H9 (cell line): Measurements from ENCODE around the gene PABPN1. TPM values are rescaled to one million over a fixed set of nuclear protein-coding genes. Genes with fewer than 3 reads are reported as not detected.

Experiments used
- DNase-seq: peaks from one replicate; pipeline ENCODE4 v3.0.0-alpha.2; 2017
- H2AFZ ChIP-seq: one replicate; pipeline ENCODE4 v1.6.1; 2013; ENCODE audit warnings: mild to moderate bottlenecking, low read length, control low read depth, moderate library complexity
- H2AK5ac ChIP-seq: 2 replicates; pipeline ENCODE4 v1.6.1; 2013; ENCODE audit warnings: low read length, control low read depth, mixed read lengths; ENCODE audit not compliant: insufficient read length
- H2BK120ac ChIP-seq: one replicate; pipeline ENCODE4 v1.6.1; 2013; ENCODE audit warnings: low read depth, mild to moderate bottlenecking, low read length, control low read depth, inconsistent platforms; ENCODE audit not compliant: poor library complexity, severe bottlenecking
- H2BK12ac ChIP-seq: 2 replicates; pipeline ENCODE4 v1.6.1; 2013; ENCODE audit warnings: low read length, control low read depth, mixed read lengths, low read depth; ENCODE audit not compliant: insufficient read length
- H2BK15ac ChIP-seq: 2 replicates; pipeline ENCODE4 v1.6.1; 2013; ENCODE audit warnings: low read depth, low read length, control low read depth
- H2BK20ac ChIP-seq: one replicate; pipeline ENCODE4 v1.6.1; 2013; ENCODE audit warnings: low read depth, mild to moderate bottlenecking, low read length, control low read depth, inconsistent platforms; ENCODE audit not compliant: poor library complexity, severe bottlenecking
- H2BK5ac ChIP-seq: 2 replicates; pipeline ENCODE4 v1.6.1; 2013; ENCODE audit warnings: low read length, control low read depth, mixed read lengths; ENCODE audit not compliant: insufficient read length
- H3K14ac ChIP-seq: 2 replicates; pipeline ENCODE4 v1.6.1; 2013; ENCODE audit warnings: low read length, control low read depth; ENCODE audit not compliant: insufficient read depth
- H3K18ac ChIP-seq: 2 replicates; pipeline ENCODE4 v1.6.1; 2013; ENCODE audit warnings: low read depth, mild to moderate bottlenecking, mixed read lengths, low read length, control low read depth; ENCODE audit not compliant: insufficient read length
- H3K23ac ChIP-seq: 2 replicates; pipeline ENCODE4 v1.6.1; 2013; ENCODE audit warnings: low read length, control low read depth, mixed read lengths, low read depth; ENCODE audit not compliant: insufficient read length
- H3K23me2 ChIP-seq: 2 replicates; pipeline ENCODE4 v1.6.1; 2013; ENCODE audit warnings: low read depth, mild to moderate bottlenecking, mixed read lengths, low read length, control low read depth; ENCODE audit not compliant: insufficient read length, poor library complexity, severe bottlenecking
- H3K27ac ChIP-seq: 2 replicates; pipeline ENCODE4 v1.5.1; 2013; ENCODE audit warnings: low read length, control low read depth, mixed read lengths, low read depth; ENCODE audit not compliant: insufficient read length
- H3K27me3 ChIP-seq: 2 replicates; pipeline ENCODE4 v1.6.1; 2013; ENCODE audit warnings: low read length, control low read depth, inconsistent platforms; ENCODE audit not compliant: insufficient read depth
- H3K4ac ChIP-seq: 2 replicates; pipeline ENCODE4 v1.6.1; 2013; ENCODE audit warnings: low read depth, mild to moderate bottlenecking, control low read depth, inconsistent platforms, low read length, moderate library complexity
- H3K4me1 ChIP-seq: 2 replicates; pipeline ENCODE4 v1.6.1; 2013; ENCODE audit warnings: low read length, control low read depth, inconsistent platforms; ENCODE audit not compliant: insufficient read depth
- H3K4me2 ChIP-seq: 2 replicates; pipeline ENCODE4 v1.6.1; 2013; ENCODE audit warnings: low read length, control low read depth, mixed read lengths; ENCODE audit not compliant: insufficient read length, insufficient read depth
- H3K56ac ChIP-seq: 2 replicates; pipeline ENCODE4 v1.6.1; 2013; ENCODE audit warnings: low read depth, mild to moderate bottlenecking, mixed read lengths, low read length, control low read depth; ENCODE audit not compliant: insufficient read length
- H3K79me1 ChIP-seq: 2 replicates; pipeline ENCODE4 v1.6.1; 2013; ENCODE audit warnings: low read depth, mild to moderate bottlenecking, moderate library complexity, low read length, control low read depth, inconsistent platforms; ENCODE audit not compliant: insufficient read depth, poor library complexity, severe bottlenecking
- H3K79me2 ChIP-seq: 2 replicates; pipeline ENCODE4 v1.6.1; 2013; ENCODE audit warnings: low read length, control low read depth, inconsistent platforms; ENCODE audit not compliant: insufficient read depth
- H3K9ac ChIP-seq: 2 replicates; pipeline ENCODE4 v1.6.1; 2013; ENCODE audit warnings: low read length, control low read depth, mixed read lengths; ENCODE audit not compliant: insufficient read length; ENCODE audit errors: extremely low read depth
- H3K9me3 ChIP-seq: one replicate; pipeline ENCODE4 v1.6.1; 2013; ENCODE audit warnings: low read depth, low read length, inconsistent platforms; ENCODE audit not compliant: control insufficient read depth
- H3T11ph ChIP-seq: one replicate; pipeline ENCODE4 v1.6.1; 2013; ENCODE audit warnings: mild to moderate bottlenecking, low read length, control low read depth, inconsistent platforms
- H4K20me1 ChIP-seq: one replicate; pipeline ENCODE4 v1.6.1; 2013; ENCODE audit not compliant: control insufficient read depth, insufficient read length, insufficient read depth
- H4K5ac ChIP-seq: 2 replicates; pipeline ENCODE4 v1.6.1; 2013; ENCODE audit warnings: low read depth, mild to moderate bottlenecking, mixed read lengths, low read length, control low read depth; ENCODE audit not compliant: insufficient read length
- H4K8ac ChIP-seq: replicated peaks from 2 replicates; pipeline ENCODE4 v1.6.1; 2013; ENCODE audit warnings: low read length, control low read depth, mixed read lengths, low read depth; ENCODE audit not compliant: insufficient read length
- H4K91ac ChIP-seq: 2 replicates; pipeline ENCODE4 v1.6.1; 2013; ENCODE audit warnings: low read depth, mild to moderate bottlenecking, moderate library complexity, mixed read lengths, low read length, control low read depth; ENCODE audit not compliant: insufficient read length
- H3K27ac Mint-ChIP-seq, 3 experiments: 2 replicates in 2 of 3; 3 replicates in 1 of 3; pipeline ENCODE4 v1.8.0; 2020 to 2021; ENCODE audit warnings: mixed read lengths in 3 of 3, mild to moderate bottlenecking in 1 of 3, moderate library complexity in 1 of 3
- H3K27me3 Mint-ChIP-seq: 2 replicates; pipeline ENCODE4 v1.8.0; 2021; ENCODE audit warnings: low read depth, mild to moderate bottlenecking, moderate library complexity, mixed read lengths
- H3K36me3 Mint-ChIP-seq, 3 experiments: 2 replicates in 2 of 3; 3 replicates in 1 of 3; pipeline ENCODE4 v1.8.0; 2020 to 2021; ENCODE audit warnings: low read depth in 3 of 3, mixed read lengths in 3 of 3; ENCODE audit not compliant: insufficient read depth in 1 of 3
- H3K4me1 Mint-ChIP-seq, 2 experiments: 2 replicates each; pipeline ENCODE4 v1.8.0; 2020; ENCODE audit warnings: mixed read lengths in 2 of 2
- H3K4me3 Mint-ChIP-seq, 2 experiments: 2 replicates in 1 of 2; 3 replicates in 1 of 2; pipeline ENCODE4 v1.8.0; 2020 to 2021; ENCODE audit warnings: mild to moderate bottlenecking in 2 of 2, mixed read lengths in 2 of 2, moderate library complexity in 1 of 2
- H3K9me3 Mint-ChIP-seq, 2 experiments: 2 replicates in 1 of 2; 3 replicates in 1 of 2; pipeline ENCODE4 v1.8.0; 2020; ENCODE audit warnings: mild to moderate bottlenecking in 2 of 2, mixed read lengths in 2 of 2, moderate library complexity in 1 of 2
- CTCF ChIP-seq: fragments of 200-600 bp; sonication (generic); conservative IDR thresholded peaks from 3 replicates; pipeline ENCODE4 v1.8.0; 2021; ENCODE audit warnings: antibody characterized with exemption, mild to moderate bottlenecking
- WGBS: extraction: QIAGEN DNeasy Blood & Tissue Kit; methylation state at CpG from one replicate; pipeline ENCODE4 v1.1.7; 2013; ENCODE audit warnings: missing lambda C conversion rate, low lambda C conversion rate, mixed read lengths; ENCODE audit not compliant: insufficient read length; ENCODE audit errors: extremely low coverage; 5-methylcytosine and 5-hydroxymethylcytosine counted together
- total RNA-seq: library from RNA; stranded (reverse); gene quantifications from 2 replicates; pipeline ENCODE4 v1.2.1, GENCODE V29; 2021

The PABPN1 gene
- total RNA-seq, 1 experiment from 2014 or later: 333 TPM

DNA sequence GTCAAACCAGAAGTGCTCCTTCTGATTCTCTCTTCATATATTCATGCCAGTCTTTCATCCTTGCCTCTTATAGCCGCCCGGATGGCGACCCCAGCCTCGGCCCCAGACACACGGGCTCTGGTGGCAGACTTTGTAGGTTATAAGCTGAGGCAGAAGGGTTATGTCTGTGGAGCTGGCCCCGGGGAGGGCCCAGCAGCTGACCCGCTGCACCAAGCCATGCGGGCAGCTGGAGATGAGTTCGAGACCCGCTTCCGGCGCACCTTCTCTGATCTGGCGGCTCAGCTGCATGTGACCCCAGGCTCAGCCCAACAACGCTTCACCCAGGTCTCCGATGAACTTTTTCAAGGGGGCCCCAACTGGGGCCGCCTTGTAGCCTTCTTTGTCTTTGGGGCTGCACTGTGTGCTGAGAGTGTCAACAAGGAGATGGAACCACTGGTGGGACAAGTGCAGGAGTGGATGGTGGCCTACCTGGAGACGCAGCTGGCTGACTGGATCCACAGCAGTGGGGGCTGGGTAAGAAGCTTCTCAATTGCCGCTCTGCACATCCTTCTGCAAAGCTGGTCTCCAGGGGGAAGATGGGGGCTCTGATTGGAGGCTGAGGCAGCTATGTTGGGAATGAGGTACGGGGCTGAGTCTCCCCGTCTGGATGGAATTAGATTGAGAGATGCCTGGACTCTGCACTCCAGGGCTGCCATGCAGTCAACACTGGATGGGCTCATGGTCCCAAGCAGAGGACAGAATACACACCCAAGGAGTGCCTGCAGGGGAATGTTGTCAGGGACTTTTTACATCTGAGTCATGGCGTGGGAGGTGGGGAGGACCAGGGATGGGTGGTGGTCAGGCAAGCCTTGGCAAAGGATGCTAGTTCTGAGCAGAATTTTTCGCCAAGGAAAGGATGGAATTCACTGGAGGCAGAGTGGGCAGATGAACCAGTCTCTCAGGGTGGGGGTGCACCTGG lies 13.3 kb upstream of the PABPN1 start:
- Mint-ChIP-seq H3K27me3 (peaks cover 12% of the 10 kb centered on the region), H3K9me3 (no peaks in the 10 kb centered on the region), H3K27ac (peak overlapping the region in 1 of 3 experiments; percentile 76; a peak in 2 of 7 replicates), H3K4me3 (peak overlapping the region; percentile 90 to 91), H3K36me3 (peaks cover 25 to 26% (median 25%) of the 10 kb centered on the region in 3 experiments), H3K4me1 (peaks cover 18 to 23% of the 10 kb centered on the region in 2 experiments)
- Histone ChIP-seq H4K5ac (no peak overlapping the region), H3K27me3 (no peaks in the 10 kb centered on the region; the same call in 1 of the 2 replicates), H2AK5ac (no peak overlapping the region), H3K9ac (no peak overlapping the region), H2AFZ (no peak overlapping the region), H3K79me1 (peaks cover 6% of the 10 kb centered on the region), H4K8ac (no peak overlapping the region), H2BK15ac (no peak overlapping the region), H2BK12ac (no peak overlapping the region), H2BK20ac (no peak overlapping the region), H3T11ph (no peak overlapping the region), H2BK5ac (no peak overlapping the region), H3K27ac (no peak overlapping the region), H3K4me1 (no peaks in the 10 kb centered on the region; the same call in 1 of the 2 replicates), H3K79me2 (no peaks in the 10 kb centered on the region), H4K20me1 (no peaks in the 10 kb centered on the region), H3K14ac (no peak overlapping the region), H3K4ac (no peak overlapping the region), H3K23ac (no peak overlapping the region), H3K18ac (no peak overlapping the region), H3K9me3 (no peaks in the 10 kb centered on the region), H2BK120ac (no peak overlapping the region), H3K4me2 (peak overlapping the region; percentile 90), H3K23me2 (peaks cover 9% of the 10 kb centered on the region), H4K91ac (no peak overlapping the region), H3K56ac (no peak overlapping the region)
- no CpG with 5 or more reads among the region's 22 CpGs for WGBS
- DNase-seq: no peak
- no peak for TF ChIP-seq CTCF
